Suprapubic skin (tissue), 4 donors: ENCODE measurements around the gene SPTBN1. TPM values are rescaled to one million over a fixed set of nuclear protein-coding genes. Genes with fewer than 3 reads are reported as not detected.
"Not testable (repeated sequence)": the region's sequence is repeated elsewhere in the genome, so short reads cannot be mapped to it uniquely, and the experiment has no call there.

Experiments
- DNase-seq, 2 donors: peaks; one replicate each; pipeline ENCODE4 v3.0.0-alpha.2; 2019; ENCODE audit warnings: low spot score in 2 of 2
- H3K27ac ChIP-seq: fragments of 200-600 bp; sonication (generic); one replicate; pipeline ENCODE4 v1.5.1; 2019
- H3K27me3 ChIP-seq: fragments of 200-600 bp; sonication (generic); one replicate; pipeline ENCODE4 v1.5.1; 2019
- H3K36me3 ChIP-seq: fragments of 200-600 bp; sonication (generic); one replicate; pipeline ENCODE4 v1.5.1; 2019
- H3K4me1 ChIP-seq: fragments of 200-600 bp; sonication (generic); one replicate; pipeline ENCODE4 v1.5.1; 2019
- H3K4me3 ChIP-seq: fragments of 200-600 bp; sonication (generic); one replicate; pipeline ENCODE4 v1.5.1; 2019; ENCODE audit warnings: mild to moderate bottlenecking
- H3K9me3 ChIP-seq: fragments of 200-600 bp; sonication (generic); one replicate; pipeline ENCODE4 v1.5.1; 2019
- CTCF ChIP-seq, 2 donors: fragments of 200-600 bp in 1 of 2; fragments of 450-650 bp in 1 of 2; sonication (generic) in 1 of 2; IDR thresholded peaks; one replicate each; pipeline ENCODE4 v1.5.1; 2016 to 2019; ENCODE audit warnings: antibody characterized with exemption in 2 of 2, mild to moderate bottlenecking in 1 of 2, moderate library complexity in 1 of 2
- EP300 ChIP-seq: sonication (generic); formaldehyde crosslinking; IDR thresholded peaks from one replicate; pipeline ENCODE4 v1.6.1; 2017; ENCODE audit warnings: antibody characterized with exemption
- POLR2A ChIP-seq, 2 donors: fragments of 450-650 bp; IDR thresholded peaks; one replicate each; pipeline ENCODE4 v1.6.1; 2017; ENCODE audit warnings: antibody characterized with exemption in 2 of 2, mild to moderate bottlenecking in 2 of 2, moderate library complexity in 2 of 2
- POLR2AphosphoS5 ChIP-seq, 3 donors: sonication (generic); formaldehyde crosslinking; IDR thresholded peaks; one replicate each; pipeline ENCODE4 v1.6.1; 2017; ENCODE audit warnings: antibody characterized with exemption in 3 of 3
- WGBS: methylation state at CpG from one replicate; pipeline ENCODE4 v1.1.5; 2018; 5-methylcytosine and 5-hydroxymethylcytosine counted together
- total RNA-seq, 4 donors: library from RNA; depleted of rRNA; stranded (reverse); fragments of >200 nt; gene quantifications; one replicate each; pipeline ENCODE4 v1.1.0, GENCODE V29; 2016

SPTBN1 gene
- total RNA-seq, 4 donors from 2014 or later = 173 to 250 (median 203) TPM

- no peak overlapping the region for H3K4me3 ChIP-seq
- H3K27ac ChIP-seq = peak overlapping the region; percentile 17
- TF ChIP-seq CTCF (IDR thresholded peaks at IDR 0.05) (no peak), POLR2A (IDR thresholded peaks at IDR 0.05) (no peak), POLR2AphosphoS5 (IDR thresholded peaks at IDR 0.05) (no peak), EP300 (no peak)
- no peak for DNase-seq
- H3K9me3 ChIP-seq = no peaks in the 10 kb centered on the region
- WGBS = 94% methylated on average over 1 of the region's 1 CpG
- H3K27me3 ChIP-seq = no peaks in the 10 kb centered on the region
- H3K4me1 ChIP-seq = peaks cover 27% of the 10 kb centered on the region
- H3K36me3 ChIP-seq = no peaks in the 10 kb centered on the region
These were observed 22.8 kb downstream of the SPTBN1 start for GRCh38 chr2:54478899-54479298.

GRCh38 chr2:54479424-54479823 lies 23.3 kb downstream of the SPTBN1 start:
- H3K4me1 ChIP-seq = peaks cover 30% of the 10 kb centered on the region
- H3K27ac ChIP-seq = peak overlapping the region; percentile 17
- TF ChIP-seq CTCF (IDR thresholded peaks at IDR 0.05) = no peak
- TF ChIP-seq EP300 = no peak
- TF ChIP-seq POLR2A (IDR thresholded peaks at IDR 0.05) = no peak
- no peak for TF ChIP-seq POLR2AphosphoS5 (IDR thresholded peaks at IDR 0.05)
- no peaks in the 10 kb centered on the region for H3K36me3 ChIP-seq
- H3K9me3 ChIP-seq = no peaks in the 10 kb centered on the region
- DNase-seq = no peak
- H3K4me3 ChIP-seq = no peak overlapping the region
- H3K27me3 ChIP-seq = no peaks in the 10 kb centered on the region
- 80% methylated on average over 2 of the region's 2 CpGs for WGBS

GRCh38 chr2:54480025-54480424 lies 23.9 kb downstream of the SPTBN1 start:
- H3K4me1 ChIP-seq = peaks cover 30% of the 10 kb centered on the region

GRCh38 chr2:54481686-54482085 lies 25.6 kb downstream of the SPTBN1 start:
- no peaks in the 10 kb centered on the region for H3K36me3 ChIP-seq
- 68% methylated on average over 3 of the region's 3 CpGs for WGBS
- no peaks in the 10 kb centered on the region for H3K9me3 ChIP-seq
- H3K27me3 ChIP-seq = no peaks in the 10 kb centered on the region
- DNase-seq = no peak
- H3K27ac ChIP-seq = no peak overlapping the region
- peaks cover 30% of the 10 kb centered on the region for H3K4me1 ChIP-seq
- no peak overlapping the region for H3K4me3 ChIP-seq
- TF ChIP-seq POLR2A (IDR thresholded peaks at IDR 0.05) (no peak), POLR2AphosphoS5 (IDR thresholded peaks at IDR 0.05) (no peak)

More at GRCh38 chr2:54480025-54480424, 23.9 kb downstream of the SPTBN1 start:
- H3K27ac ChIP-seq = no peak overlapping the region
- no peaks in the 10 kb centered on the region for H3K27me3 ChIP-seq
- no peak overlapping the region for H3K4me3 ChIP-seq
- 56% methylated on average over 2 of the region's 2 CpGs for WGBS
- no peaks in the 10 kb centered on the region for H3K36me3 ChIP-seq
- TF ChIP-seq EP300 = no peak
- H3K9me3 ChIP-seq = no peaks in the 10 kb centered on the region
- no peak for DNase-seq

- Histone ChIP-seq H3K27ac (peak overlapping the region; percentile 65), H3K4me1 (peaks cover 30% of the 10 kb centered on the region), H3K9me3 (no peaks in the 10 kb centered on the region), H3K27me3 (no peaks in the 10 kb centered on the region), H3K36me3 (no peaks in the 10 kb centered on the region), H3K4me3 (no peak overlapping the region)
- 12% methylated on average over 5 of the region's 5 CpGs for WGBS
- TF ChIP-seq CTCF (IDR thresholded peaks at IDR 0.05) = no peak
- no peak for TF ChIP-seq POLR2A (IDR thresholded peaks at IDR 0.05)
- TF ChIP-seq POLR2AphosphoS5 (IDR thresholded peaks at IDR 0.05) = peak in 2 of 3 donors; percentile 11 to 23
- DNase-seq = peak in 1 of 2 donors; percentile 83
These were observed 26.6 kb downstream of the SPTBN1 start for GRCh38 chr2:54482715-54483114.

GRCh38 chr2:54483426-54483825 lies 27.3 kb downstream of the SPTBN1 start:
- no peaks in the 10 kb centered on the region for H3K9me3 ChIP-seq
- DNase-seq = no peak
- H3K4me1 ChIP-seq = peaks cover 34% of the 10 kb centered on the region
- no peaks in the 10 kb centered on the region for H3K36me3 ChIP-seq
- H3K27ac ChIP-seq = peak overlapping the region; percentile 65
- 41% methylated on average over 5 of the region's 5 CpGs for WGBS
- no peak overlapping the region for H3K4me3 ChIP-seq
- H3K27me3 ChIP-seq = no peaks in the 10 kb centered on the region
- TF ChIP-seq POLR2A (IDR thresholded peaks at IDR 0.05) = no peak
- no peak for TF ChIP-seq EP300
- no peak for TF ChIP-seq CTCF (IDR thresholded peaks at IDR 0.05)
- no peak for TF ChIP-seq POLR2AphosphoS5 (IDR thresholded peaks at IDR 0.05)

- H3K9me3 ChIP-seq = not testable (repeated sequence)
- 96% methylated on average over 22 of the region's 35 CpGs for WGBS
- H3K4me1 ChIP-seq = peaks cover 38% of the 10 kb centered on the region
These were observed 29.6 kb downstream of the SPTBN1 start for GRCh38 chr2:54485756-54486155.

More at GRCh38 chr2:54485756-54486155, 29.6 kb downstream of the SPTBN1 start:
- not testable (repeated sequence) for DNase-seq, H3K4me3 ChIP-seq, H3K27ac ChIP-seq, H3K36me3 ChIP-seq, H3K27me3 ChIP-seq
